Natural killer cell (primary cell): ENCODE measurements around the gene TRAF3. TPM values are rescaled to one million over a fixed set of nuclear protein-coding genes. Genes with fewer than 3 reads are reported as not detected.

Source experiments
- ATAC-seq, 3 donors: fragments of 150-1000 bp in 2 of 3; fragments of 200-7000 bp in 1 of 3; cut with Tn5 transposase; 1 replicate in 1 of 3; 2 replicates in 2 of 3; pipeline ENCODE4 v1.10.0; 2021; ENCODE audit warnings: mild to moderate bottlenecking in 2 of 3, moderate library complexity in 2 of 3
- DNase-seq, 2 donors: peaks; one replicate each; pipeline versions ENCODE4 v3.0.0 to v3.0.0-alpha.2; 2013 to 2021; ENCODE audit warnings: mixed read lengths in 1 of 2
- H3K27ac ChIP-seq: one replicate; pipeline ENCODE4 v1.5.1; 2013; ENCODE audit warnings: mild to moderate bottlenecking, low read length
- H3K27me3 ChIP-seq: one replicate; pipeline ENCODE4 v1.6.1; 2013; ENCODE audit warnings: low read length; ENCODE audit not compliant: control insufficient read depth, insufficient read depth
- H3K36me3 ChIP-seq: one replicate; pipeline ENCODE4 v1.6.1; 2013; ENCODE audit warnings: low read length; ENCODE audit not compliant: control insufficient read depth, insufficient read depth
- H3K4me1 ChIP-seq: one replicate; pipeline ENCODE4 v1.6.1; 2013; ENCODE audit warnings: low read length; ENCODE audit not compliant: control insufficient read depth, insufficient read depth
- H3K4me3 ChIP-seq: one replicate; pipeline ENCODE4 v1.5.1; 2013; ENCODE audit warnings: low read length
- H3K9me3 ChIP-seq: one replicate; pipeline ENCODE4 v1.6.1; 2013; ENCODE audit warnings: low read length; ENCODE audit not compliant: control insufficient read depth, insufficient read depth
- H3K27ac Mint-ChIP-seq, 2 donors: one replicate each; pipeline ENCODE4 v1.8.0; 2022; ENCODE audit warnings: mild to moderate bottlenecking in 2 of 2, mixed read lengths in 2 of 2, moderate library complexity in 1 of 2
- H3K27me3 Mint-ChIP-seq, 2 donors: one replicate each; pipeline ENCODE4 v1.8.0; 2022; ENCODE audit warnings: low read depth in 2 of 2, mixed read lengths in 2 of 2
- H3K36me3 Mint-ChIP-seq: one replicate; pipeline ENCODE4 v1.8.0; 2022; ENCODE audit warnings: mixed read lengths
- H3K4me1 Mint-ChIP-seq, 2 donors: one replicate each; pipeline ENCODE4 v1.8.0; 2022; ENCODE audit warnings: mixed read lengths in 2 of 2
- H3K4me3 Mint-ChIP-seq: one replicate; pipeline ENCODE4 v1.8.0; 2022; ENCODE audit warnings: mild to moderate bottlenecking, moderate library complexity, mixed read lengths
- H3K9me3 Mint-ChIP-seq, 2 donors: one replicate each; pipeline ENCODE4 v1.8.0; 2022; ENCODE audit warnings: mixed read lengths in 2 of 2
- CTCF ChIP-seq: fragments of 200-600 bp; IDR thresholded peaks from one replicate; pipeline ENCODE4 v1.8.0; 2022; ENCODE audit warnings: antibody characterized with exemption
- WGBS: methylation state at CpG from one replicate; pipeline ENCODE4 v1.1.7; 2013; ENCODE audit warnings: missing lambda C conversion rate; ENCODE audit not compliant: insufficient coverage; 5-methylcytosine and 5-hydroxymethylcytosine counted together
- intact Hi-C: fragments of 100-400 bp; cut with micrococcal nuclease; formaldehyde crosslinking; loops from one replicate; pipeline ENCODE4 v1.14.2; 2022
- total RNA-seq, 4 donors: library from RNA; stranded (reverse); fragments of 120-200 nt in 1 of 4; gene quantifications; one replicate each; pipeline versions ENCODE4 v1.2.3 to v1.2.4, GENCODE V29; 2013 to 2022

Gene TRAF3
- total RNA-seq, 3 donors from 2014 or later (not counting 1 experiment from before 2014, with no cell fraction given), result 21.0 to 31.6 (median 23.5) TPM

DNA sequence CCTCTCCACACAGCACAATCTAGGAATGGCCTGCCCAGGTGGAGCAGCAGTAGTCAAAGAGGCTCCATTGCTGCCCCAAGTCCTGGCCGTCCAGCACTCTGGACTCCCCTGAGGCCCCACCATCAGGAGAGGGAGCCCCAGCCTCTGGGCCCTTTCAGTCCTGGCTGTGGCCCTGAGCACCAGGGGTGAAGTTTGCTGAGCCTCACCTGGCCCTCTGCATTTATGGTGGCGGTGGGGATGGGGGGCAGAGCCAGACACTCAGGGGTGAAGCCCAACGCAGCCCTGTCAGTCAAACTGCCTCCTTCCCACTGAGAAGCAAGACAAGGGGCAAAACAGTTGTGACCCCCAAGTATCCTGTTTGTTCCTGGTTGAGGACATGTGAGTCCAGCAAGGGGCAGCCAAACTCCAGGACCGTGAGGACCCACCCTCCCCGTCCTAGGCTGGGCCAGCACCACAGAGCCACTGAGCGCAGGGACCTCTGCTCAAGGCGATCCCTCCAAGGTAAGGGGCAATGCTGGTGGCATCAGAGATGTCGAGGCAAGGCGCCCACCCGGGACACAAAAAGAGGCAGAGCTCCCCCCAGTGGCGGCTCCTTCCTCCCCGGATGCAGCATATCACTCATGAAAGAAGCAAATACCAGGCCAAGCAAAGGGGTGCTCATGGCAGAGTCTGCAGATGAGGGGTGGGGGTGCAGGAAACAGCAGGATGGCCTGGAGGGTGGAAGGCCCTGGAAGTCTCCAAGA is 140.4 kb downstream of the TRAF3 start:
- no peaks in the 10 kb centered on the region for H3K36me3 Mint-ChIP-seq
- Histone ChIP-seq H3K4me3 (no peak overlapping the region), H3K9me3 (no peaks in the 10 kb centered on the region), H3K4me1 (peaks cover 18% of the 10 kb centered on the region), H3K36me3 (no peaks in the 10 kb centered on the region), H3K27ac (no peak overlapping the region), H3K27me3 (peaks cover 3% of the 10 kb centered on the region)
- no peak overlapping the region for H3K4me3 Mint-ChIP-seq
- H3K4me1 Mint-ChIP-seq, result no peaks in the 10 kb centered on the region
- peak; percentile 45 for TF ChIP-seq CTCF
- peak in 2 of 3 donors; percentile 52 to 61 for ATAC-seq
- peak; percentile 38 to 71 for DNase-seq
- H3K27ac Mint-ChIP-seq, result no peak overlapping the region
- intact Hi-C loops, result loop anchor here (1.0 to 10.0 kb wide), 2 partner anchors 143 to 223 kb away; partner anchors contain the start of gene TRAF3
- WGBS, result 43% methylated on average over 11 of the region's 12 CpGs
- H3K27me3 Mint-ChIP-seq, result no peaks in the 10 kb centered on the region
- no peaks in the 10 kb centered on the region for H3K9me3 Mint-ChIP-seq

- Histone ChIP-seq H3K9me3 (no peaks in the 10 kb centered on the region), H3K27me3 (peaks cover 3% of the 10 kb centered on the region), H3K36me3 (no peaks in the 10 kb centered on the region), H3K27ac (no peak overlapping the region), H3K4me1 (peaks cover 26% of the 10 kb centered on the region), H3K4me3 (no peak overlapping the region)
- 66% methylated on average over 2 of the region's 2 CpGs for WGBS
- intact Hi-C loops, result loop anchor here (1.0 to 10.0 kb wide), 2 partner anchors 144 to 224 kb away; partner anchors contain the start of gene TRAF3
- DNase-seq (no peak), ATAC-seq (no peak)
- Mint-ChIP-seq H3K36me3 (no peaks in the 10 kb centered on the region), H3K4me1 (no peaks in the 10 kb centered on the region), H3K9me3 (no peaks in the 10 kb centered on the region), H3K27me3 (peaks cover 0 to 3% of the 10 kb centered on the region in 2 donors), H3K27ac (no peak overlapping the region), H3K4me3 (no peak overlapping the region)
- TF ChIP-seq CTCF, result no peak
These were observed 141.2 kb downstream of the TRAF3 start for GRCh38 chr14:102918438-102918837.

- 96% methylated on average over 5 of the region's 5 CpGs for WGBS
- Mint-ChIP-seq H3K4me3 (no peak overlapping the region), H3K27me3 (peaks cover under 1 to 9% of the 10 kb centered on the region in 2 donors), H3K27ac (no peak overlapping the region), H3K36me3 (no peaks in the 10 kb centered on the region), H3K4me1 (no peaks in the 10 kb centered on the region), H3K9me3 (no peaks in the 10 kb centered on the region)
- H3K4me1 ChIP-seq, result peaks cover 28% of the 10 kb centered on the region
- no peak overlapping the region for H3K4me3 ChIP-seq
- ATAC-seq (no peak), DNase-seq (no peak)
- H3K27ac ChIP-seq, result no peak overlapping the region
- H3K9me3 ChIP-seq, result no peaks in the 10 kb centered on the region
- intact Hi-C loops, result no loop called here
- H3K27me3 ChIP-seq, result peaks cover 14% of the 10 kb centered on the region
- no peaks in the 10 kb centered on the region for H3K36me3 ChIP-seq
- no peak for TF ChIP-seq CTCF
These were observed 143.2 kb downstream of the TRAF3 start for GRCh38 chr14:102920273-102920997.
